WTC11 (cell line): ENCODE measurements around the gene PIK3R6.

ENCODE experiments used
- USF2 ChIP-seq: sonication (generic); formaldehyde crosslinking; IDR thresholded peaks from 2 replicates; pipeline ENCODE4 v1.8.1; 2023; ENCODE audit warnings: mild to moderate bottlenecking, missing genetic modification reagents, moderate library complexity
- ZNF423 ChIP-seq: fragments of 250-450 bp; sonication (Bioruptor Pico); IDR thresholded peaks from 2 replicates; pipeline ENCODE4 v2.1.2; 2022; ENCODE audit warnings: mild to moderate bottlenecking, moderate library complexity

GRCh38 chr17:8785547-8786413, 81.7 kb downstream of the PIK3R6 start:
- TF ChIP-seq USF2 (CRISPR knock-in tag) (no peak), ZNF423 (CRISPR knock-in tag) (no peak)
